ENCODE results near the gene VPS4B.

The VPS4B gene

GRCh38 chr18:63430526-63430925 lies 8.2 kb upstream of the VPS4B start:
- DNase-seq (ENCODE audit: low spot score): no peak

GRCh38 chr18:63427558-63427957 lies 5.3 kb upstream of the VPS4B start:
- DNase-seq (ENCODE audit: low spot score): no peak

- DNase-seq (ENCODE audit: low spot score): no peak
Observed at GRCh38 chr18:63422864-63423304, 608 bp upstream of the VPS4B start.

DNA sequence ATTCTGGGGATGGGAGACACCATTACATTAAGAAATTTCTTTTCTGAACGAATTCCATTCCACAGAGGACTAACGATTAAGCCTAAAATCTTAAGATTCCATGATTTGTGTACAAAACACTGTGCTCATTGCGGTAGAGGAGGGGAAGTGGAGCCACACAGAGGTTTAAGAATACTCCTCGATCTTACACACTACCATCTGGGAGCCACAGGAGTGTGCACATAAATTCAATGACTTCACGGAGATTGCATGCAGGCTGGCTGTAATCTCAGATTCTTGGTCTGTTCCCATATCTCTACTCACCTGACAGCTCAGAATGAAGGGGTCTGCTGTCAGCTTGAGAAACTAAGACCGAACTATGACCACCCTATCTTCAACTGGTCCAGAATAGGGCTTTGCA lies 762 bp downstream of the VPS4B start:
- no peak for DNase-seq (ENCODE audit: low spot score)

GRCh38 chr18:63412953-63413352 lies 9.3 kb downstream of the VPS4B start:
- DNase-seq (ENCODE audit: low spot score): no peak

DNA sequence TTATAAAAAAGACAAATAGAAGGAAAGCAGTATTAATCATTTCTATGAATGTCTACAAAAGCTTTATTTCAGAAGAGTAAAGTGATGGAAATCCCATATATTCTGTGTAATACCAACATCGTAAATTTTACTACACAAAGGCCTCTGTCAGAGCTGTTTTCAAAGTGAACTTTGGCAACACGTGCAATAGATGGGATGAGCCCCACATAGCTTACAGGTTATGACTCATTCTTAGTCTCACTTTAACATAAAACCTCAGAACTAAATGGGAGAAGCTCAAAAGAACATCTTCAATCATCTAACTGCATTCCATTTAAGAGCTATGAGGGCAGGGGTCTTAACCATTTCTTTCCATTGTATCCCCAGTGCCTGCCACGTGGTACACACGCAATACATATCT lies 11.5 kb downstream of the VPS4B start:
- DNase-seq (ENCODE audit: low spot score): peak; percentile 43

DNA sequence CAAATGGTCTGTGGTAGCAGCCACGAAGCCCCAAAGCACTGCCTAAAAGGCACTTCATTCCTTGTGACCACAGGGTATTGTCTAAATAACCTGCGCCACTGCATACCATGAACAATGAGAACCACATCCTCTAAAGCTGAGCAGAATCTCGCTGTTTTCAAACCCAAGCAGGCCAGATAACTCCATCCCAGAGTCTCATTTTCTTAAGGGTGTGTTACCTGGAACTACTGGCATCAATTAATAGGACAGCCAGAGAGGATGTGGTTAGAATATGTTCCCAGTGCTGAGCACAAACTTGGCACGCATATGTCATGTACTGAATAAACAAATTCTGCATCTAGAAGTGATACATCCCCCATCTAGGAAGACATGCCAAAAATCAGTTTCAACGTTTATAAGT lies 13.0 kb downstream of the VPS4B start:
- DNase-seq (ENCODE audit: low spot score): peak; percentile 43

DNA sequence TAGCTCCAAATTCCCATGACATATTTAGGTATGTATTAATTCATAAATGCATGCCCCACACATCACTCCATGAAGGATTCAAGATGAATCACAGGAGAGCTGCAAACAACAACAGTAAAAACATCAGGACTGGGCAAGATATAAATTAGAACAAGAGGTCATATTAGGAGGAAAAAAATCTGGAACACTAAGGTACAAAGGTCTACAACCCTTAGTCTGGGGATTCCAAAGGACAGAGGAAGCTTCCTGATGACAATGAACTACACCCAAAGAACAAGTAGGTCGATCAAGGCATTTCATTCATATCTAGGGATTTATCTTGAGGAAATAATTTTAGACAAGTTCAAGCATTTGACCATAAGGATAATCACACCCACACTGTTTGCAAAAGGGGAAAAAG lies 14.5 kb downstream of the VPS4B start:
- no peak for DNase-seq (ENCODE audit: low spot score)

DNA sequence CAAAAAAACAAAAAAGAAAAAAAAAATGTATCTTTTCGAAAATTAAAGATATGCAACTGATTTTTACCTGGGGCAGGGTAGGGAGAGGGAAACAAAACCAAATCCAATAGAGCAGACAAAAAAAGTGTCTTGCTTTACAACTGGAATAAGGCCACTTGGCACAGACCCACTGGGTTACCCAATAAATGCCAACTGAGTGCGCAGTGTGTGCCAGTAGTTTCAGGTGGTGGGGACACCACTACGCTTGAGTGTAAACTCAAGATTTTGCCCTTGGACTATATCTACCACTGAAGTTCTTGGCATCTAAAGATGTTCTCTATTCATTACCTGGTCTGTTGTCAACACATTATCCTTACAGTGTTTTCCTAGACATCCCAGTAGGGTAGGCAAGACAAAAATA lies 16.3 kb downstream of the VPS4B start:
- DNase-seq (ENCODE audit: low spot score): no peak

DNA sequence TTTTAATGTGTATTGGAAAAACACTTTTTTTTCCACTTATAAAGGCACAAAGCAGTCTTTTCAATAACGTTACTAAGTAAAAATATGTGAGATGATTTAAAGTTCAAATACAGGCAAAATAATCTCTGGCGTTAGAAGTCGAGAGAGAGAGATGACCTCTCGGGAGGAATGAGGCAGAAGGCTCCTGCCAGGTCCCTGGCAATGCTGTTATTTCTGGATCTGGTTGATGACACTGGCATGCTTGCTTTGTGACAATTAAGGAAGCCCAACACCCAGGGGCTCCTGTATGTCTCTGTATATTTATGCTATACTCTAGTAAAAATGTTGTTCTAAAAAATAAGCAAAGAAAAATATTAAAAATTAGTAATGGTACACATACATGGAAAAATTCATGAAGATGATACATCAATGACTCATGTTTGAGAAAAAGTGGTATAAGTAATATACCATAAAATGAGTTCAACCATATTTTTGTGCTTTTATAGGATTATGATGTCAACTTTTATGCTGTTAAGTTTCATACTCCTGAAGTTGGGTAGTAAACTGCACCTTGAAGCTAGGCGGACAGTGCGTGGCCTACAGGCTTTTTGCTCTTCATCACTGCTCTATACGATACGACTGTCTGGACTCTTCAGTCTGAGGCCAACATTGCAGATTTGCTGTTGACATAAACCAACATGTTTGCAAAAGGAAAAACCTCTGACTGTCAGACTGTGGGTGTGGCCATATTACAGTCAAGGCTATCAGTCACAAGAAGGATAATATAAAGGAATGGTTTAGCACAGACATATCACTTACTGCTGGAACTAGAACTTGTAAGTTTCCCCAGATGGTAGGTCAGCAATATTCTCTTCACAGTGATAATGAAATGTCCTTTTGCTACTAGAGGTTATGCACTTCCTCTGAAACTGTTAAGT lies 19.8 kb downstream of the VPS4B start:
- no peak for DNase-seq (ENCODE audit: low spot score)

DNA sequence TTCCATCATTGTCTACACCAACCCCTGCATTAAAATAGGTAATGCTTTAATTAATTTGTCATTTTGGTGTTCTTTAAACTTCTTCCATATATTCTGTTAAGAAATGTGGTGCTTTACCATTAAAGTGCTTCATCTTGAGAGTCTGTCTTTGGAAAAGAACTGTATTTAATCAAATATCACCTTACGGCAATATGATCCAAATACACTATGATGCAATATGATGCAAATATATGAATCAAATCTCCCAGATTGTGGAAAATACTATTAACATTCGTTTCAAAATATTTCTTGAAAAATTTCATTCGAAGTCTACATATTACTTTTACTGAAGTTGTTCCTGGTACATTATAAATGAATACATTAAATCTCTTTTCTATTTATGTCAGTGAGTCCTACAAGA lies 23.0 kb downstream of the VPS4B start:
- no peak for DNase-seq (ENCODE audit: low spot score)

GRCh38 chr18:63397349-63397748 lies 24.9 kb downstream of the VPS4B start:
- no peak for DNase-seq (ENCODE audit: low spot score)

DNA sequence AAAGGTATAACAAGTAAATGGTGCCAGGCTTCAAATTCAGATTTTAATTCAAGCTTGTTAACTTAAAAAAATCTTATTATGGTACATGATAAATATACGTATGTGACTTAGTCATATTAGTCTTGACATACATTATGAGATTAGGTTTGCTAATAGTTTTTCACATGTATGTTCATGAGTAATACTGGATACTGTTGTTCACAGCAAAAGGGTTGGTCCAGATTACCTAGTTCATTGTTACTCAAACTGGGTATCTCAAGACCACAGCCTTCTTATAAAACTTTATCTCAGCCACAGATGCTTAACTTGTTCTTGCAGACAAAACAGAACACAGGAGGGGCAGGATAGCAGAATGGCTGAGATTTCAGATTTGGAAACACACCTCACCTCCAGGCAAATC lies 26.8 kb downstream of the VPS4B start:
- DNase-seq (ENCODE audit: low spot score): no peak

DNA sequence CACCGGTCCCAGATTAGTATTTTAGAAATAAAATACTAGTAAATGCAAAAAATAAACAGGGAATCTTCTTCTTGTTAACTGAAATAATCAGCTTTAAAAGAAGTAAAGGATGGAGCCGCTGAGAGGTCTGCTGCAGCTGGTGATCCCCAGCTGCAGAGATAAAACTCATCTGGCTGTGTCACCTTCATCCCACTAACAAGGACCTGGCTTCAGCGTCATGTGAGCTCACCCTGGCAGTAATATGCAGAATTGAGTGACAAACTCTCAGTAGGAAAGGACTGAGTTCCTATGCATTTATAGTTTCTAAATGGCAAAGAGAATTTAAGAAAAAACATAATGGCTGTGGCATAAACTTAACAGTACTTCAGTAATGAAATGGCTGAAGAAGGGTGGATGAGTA lies 27.3 kb downstream of the VPS4B start:
- DNase-seq (ENCODE audit: low spot score): no peak

DNA sequence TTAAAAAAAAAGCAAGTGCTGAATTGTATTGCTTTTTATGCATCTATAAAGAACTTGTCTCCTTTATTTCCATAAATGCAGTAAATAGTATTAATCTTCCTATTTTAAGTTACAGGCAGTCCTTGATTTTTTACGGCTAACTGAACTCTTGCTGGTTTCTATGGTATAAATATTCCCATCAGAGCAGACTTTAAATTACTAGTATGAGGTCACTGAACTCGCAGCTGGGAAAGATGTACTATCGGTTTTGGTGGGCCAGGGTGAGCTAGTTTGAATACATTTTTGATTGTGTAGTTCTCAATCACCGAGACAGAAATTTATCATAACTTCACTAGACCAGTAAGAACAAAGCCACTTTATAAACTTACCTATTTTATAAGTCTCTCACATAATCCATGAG lies 34.4 kb downstream of the VPS4B start:
- no peak for DNase-seq (ENCODE audit: low spot score)

- no peak for DNase-seq (ENCODE audit: low spot score)
Observed at GRCh38 chr18:63382843-63383242, 39.4 kb downstream of the VPS4B start.

DNA sequence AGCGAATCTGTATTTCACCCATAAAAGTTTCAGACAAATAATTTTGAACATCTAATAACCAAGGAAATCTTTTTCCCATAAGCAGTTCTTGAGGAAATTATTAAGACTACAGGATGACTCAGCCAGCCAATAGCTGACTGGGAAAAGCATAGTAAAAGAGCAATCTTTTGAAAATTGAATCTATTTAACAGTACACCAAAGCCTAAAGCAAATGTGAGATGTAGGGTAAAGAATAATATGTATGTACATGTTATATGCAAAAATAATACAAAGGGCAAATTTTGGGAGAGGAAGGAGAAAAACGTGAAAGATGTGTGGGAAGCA lies 42.7 kb downstream of the VPS4B start:
- no peak for DNase-seq (ENCODE audit: low spot score)

DNA sequence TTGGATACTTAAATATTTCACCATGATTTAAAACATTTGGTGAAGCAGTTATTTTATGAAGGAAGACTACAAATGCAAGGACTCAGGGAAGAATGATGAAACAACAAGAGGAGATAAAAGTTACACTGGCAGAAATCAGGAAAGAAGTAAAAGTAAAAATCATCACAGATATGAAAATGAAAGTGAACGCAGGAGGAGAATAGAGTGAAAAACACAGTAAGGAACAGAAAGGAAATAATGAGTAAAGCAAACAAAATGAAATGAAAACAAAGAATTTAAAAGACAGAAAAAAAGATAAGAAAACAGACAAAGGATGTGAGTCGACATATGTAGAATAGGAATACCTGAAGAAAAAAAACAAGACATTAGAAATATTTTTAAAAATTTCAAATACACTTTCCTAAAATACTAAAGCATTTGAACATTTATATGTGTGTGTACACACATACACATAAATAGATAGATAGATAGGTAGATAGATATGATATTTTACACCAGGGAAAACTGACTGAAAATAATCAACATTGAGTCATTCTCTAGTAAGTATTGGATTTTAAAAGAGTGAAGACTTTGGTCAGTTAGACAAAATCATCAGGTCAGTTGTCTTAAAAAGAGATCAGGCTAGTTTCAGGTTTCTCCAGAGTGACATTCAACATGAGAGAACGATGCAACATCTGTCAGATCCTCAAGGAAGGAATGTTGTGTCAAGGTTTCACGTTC lies 43.2 kb downstream of the VPS4B start:
- peak; percentile 21 for DNase-seq (ENCODE audit: low spot score)

GRCh38 chr18:63377275-63377980 lies 44.8 kb downstream of the VPS4B start:
- no peak for DNase-seq (ENCODE audit: low spot score)

DNA sequence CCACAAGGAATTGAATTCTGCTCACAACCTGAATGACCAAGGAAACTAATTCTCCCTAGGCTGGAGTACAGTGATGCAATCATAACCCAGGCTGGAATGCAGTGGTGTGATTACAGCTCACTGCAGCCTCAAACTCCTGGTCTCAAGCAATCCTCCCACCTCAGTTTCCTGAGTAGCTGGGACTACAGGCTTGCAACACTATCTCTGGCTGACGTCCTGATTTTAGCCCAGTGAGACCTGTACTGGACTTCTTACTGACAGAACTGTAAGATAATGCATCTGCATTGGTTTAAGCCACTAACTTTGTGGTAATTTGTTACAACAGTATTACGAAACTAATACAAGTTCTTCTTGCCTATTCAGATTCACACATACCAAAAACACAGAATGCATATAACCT lies 45.7 kb downstream of the VPS4B start:
- no peak for DNase-seq (ENCODE audit: low spot score)

- DNase-seq (ENCODE audit: low spot score): no peak
Observed at GRCh38 chr18:63374540-63374939, 47.7 kb downstream of the VPS4B start.

DNA sequence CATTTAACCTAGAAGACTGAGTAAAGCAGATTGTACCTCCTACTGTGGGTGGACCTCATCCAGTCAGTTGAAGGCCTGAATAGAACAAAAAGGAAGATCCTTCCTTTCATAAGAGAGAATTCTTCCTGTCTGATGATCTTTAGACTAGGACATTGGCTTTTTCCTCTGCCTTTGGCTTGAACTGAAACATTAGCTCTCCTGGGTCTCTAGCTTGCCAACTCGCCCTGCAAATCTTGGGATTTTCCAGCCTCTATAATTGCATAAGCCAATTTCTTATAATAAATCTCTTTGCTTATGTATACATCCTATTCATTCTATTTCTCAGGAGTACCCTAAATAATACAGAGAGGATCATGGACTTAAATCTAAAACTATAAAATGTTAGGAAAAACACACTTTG lies 49.1 kb downstream of the VPS4B start:
- DNase-seq (ENCODE audit: low spot score): no peak

- DNase-seq (ENCODE audit: low spot score): no peak
Observed at GRCh38 chr18:63368611-63369010, 53.7 kb downstream of the VPS4B start.
